CD4-positive, alpha-beta T cell (primary cell): ENCODE results near the gene ATP2B2. TPM values are rescaled to one million over a fixed set of nuclear protein-coding genes. Genes with fewer than 3 reads are reported as not detected.

Experiments
- ATAC-seq: fragments of 200-7000 bp; cut with Tn5 transposase; one replicate; pipeline ENCODE4 v1.10.0; 2022; ENCODE audit warnings: mild to moderate bottlenecking; ENCODE audit not compliant: poor library complexity
- CTCF ChIA-PET: fragments of 350-600 bp; sonication (Branson Sonifier 250); formaldehyde crosslinking; loops from one replicate; lab custom pipeline; 2021; ENCODE audit warnings: antibody characterized with exemption, inconsistent platforms; lab: Charles Lee
- POLR2A ChIA-PET: fragments of 350-600 bp; sonication (Branson Sonifier 250); formaldehyde crosslinking; loops from one replicate; lab custom pipeline; 2021; ENCODE audit warnings: antibody characterized with exemption, inconsistent platforms; lab: Charles Lee
- DNase-seq, 14 experiments: peaks; one replicate each; pipeline ENCODE4 v3.0.0-alpha.2; 2013 to 2020; ENCODE audit warnings: mixed read lengths in 2 of 14
- H3K27ac ChIP-seq, 2 donors: one replicate each; pipeline versions ENCODE4 v1.5.1 to v1.7.0; 2013; ENCODE audit warnings: low read length in 2 of 2, low read depth in 1 of 2, mild to moderate bottlenecking in 1 of 2
- H3K27me3 ChIP-seq, 2 experiments: 1 replicate in 1 of 2; 2 replicates in 1 of 2; pipeline versions ENCODE4 v1.6.1 to v1.7.0; 2013; ENCODE audit warnings: low read length in 2 of 2, control low read depth in 1 of 2, mild to moderate bottlenecking in 1 of 2, moderate library complexity in 1 of 2; ENCODE audit not compliant: insufficient read depth in 2 of 2, control insufficient read depth in 1 of 2
- H3K36me3 ChIP-seq: one replicate; pipeline ENCODE4 v1.6.1; 2013; ENCODE audit warnings: low read length, control low read depth; ENCODE audit not compliant: insufficient read depth
- H3K4me1 ChIP-seq: one replicate; pipeline ENCODE4 v1.6.1; 2013; ENCODE audit warnings: low read length, control low read depth; ENCODE audit not compliant: insufficient read depth
- H3K4me3 ChIP-seq: one replicate; pipeline ENCODE4 v1.5.1; 2013; ENCODE audit warnings: mild to moderate bottlenecking, low read length, moderate library complexity
- H3K9me3 ChIP-seq, 2 experiments: 1 replicate in 1 of 2; 2 replicates in 1 of 2; pipeline versions ENCODE4 v1.6.1 to v1.7.0; 2013; ENCODE audit warnings: low read length in 2 of 2, mild to moderate bottlenecking in 2 of 2, control low read depth in 1 of 2, moderate library complexity in 1 of 2; ENCODE audit not compliant: control insufficient read depth in 1 of 2, insufficient read depth in 1 of 2
- H3K27ac Mint-ChIP-seq: one replicate; pipeline ENCODE4 v1.8.0; 2020; ENCODE audit warnings: mixed read lengths
- H3K27me3 Mint-ChIP-seq: one replicate; pipeline ENCODE4 v1.8.0; 2021; ENCODE audit warnings: mixed read lengths
- H3K36me3 Mint-ChIP-seq: one replicate; pipeline ENCODE4 v1.8.0; 2021; ENCODE audit warnings: low read depth, mixed read lengths
- H3K4me1 Mint-ChIP-seq: one replicate; pipeline ENCODE4 v1.8.0; 2021; ENCODE audit warnings: low read depth, mixed read lengths
- H3K4me3 Mint-ChIP-seq: one replicate; pipeline ENCODE4 v1.8.0; 2020; ENCODE audit warnings: mild to moderate bottlenecking, mixed read lengths
- H3K9me3 Mint-ChIP-seq: one replicate; pipeline ENCODE4 v1.8.0; 2020; ENCODE audit warnings: mixed read lengths
- CTCF ChIP-seq: fragments of 200-600 bp; IDR thresholded peaks from one replicate; pipeline ENCODE4 v1.8.0; 2022; ENCODE audit warnings: antibody characterized with exemption, mild to moderate bottlenecking
- intact Hi-C, 2 experiments: fragments of 100-400 bp; cut with DNase I in 1 of 2; cut with micrococcal nuclease in 1 of 2; formaldehyde crosslinking; loops; one replicate each; pipeline versions ENCODE4 v1.15.1 to v1.9.0; 2023 to 2025; cut with DNase I, micrococcal nuclease
- total RNA-seq, 174 experiments: library from RNA in 2 of 174; stranded (reverse) in 2 of 174; gene quantifications; one replicate each; pipeline ENCODE4 v1.2.3 and lab custom pipeline; 2021 to 2026

Gene ATP2B2
- total RNA-seq, 2 experiments from 2014 or later, result not detected

DNA sequence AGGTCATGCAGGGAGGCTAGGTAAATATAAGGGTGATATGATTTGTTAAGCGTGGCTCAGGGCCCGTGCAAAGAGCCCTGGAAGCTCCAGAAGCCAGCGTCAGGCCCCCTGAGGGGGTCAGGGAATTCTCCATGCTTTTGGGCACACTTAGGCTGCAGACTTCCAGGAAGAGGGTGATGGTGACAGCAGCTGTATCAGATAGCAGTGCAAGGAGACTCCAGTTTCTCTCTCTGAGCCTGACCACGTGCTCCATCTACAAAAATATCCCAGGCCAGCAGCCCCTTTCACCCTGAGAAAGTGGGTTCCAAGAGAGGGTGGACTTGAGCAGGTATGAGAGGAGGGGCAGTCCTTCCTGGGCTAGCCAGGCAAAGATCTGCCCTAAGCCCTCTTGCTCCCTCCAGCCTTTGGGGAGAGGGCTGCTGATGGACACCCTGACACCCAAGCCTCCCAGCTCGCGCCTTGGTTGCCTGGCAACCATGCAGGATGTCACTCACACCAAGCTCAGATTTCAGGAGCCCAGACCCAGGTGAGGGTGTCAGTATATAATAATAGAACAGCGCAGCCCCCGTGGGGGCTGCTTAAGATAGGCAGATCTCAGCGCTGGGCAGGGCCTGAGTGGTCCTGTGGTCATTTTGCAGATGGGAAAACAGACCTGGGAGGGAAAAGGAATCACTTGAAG, 35.8 kb downstream of the ATP2B2 start:
- Mint-ChIP-seq H3K27me3 (peaks cover 36% of the 10 kb centered on the region), H3K36me3 (no peaks in the 10 kb centered on the region), H3K27ac (no peak overlapping the region), H3K4me3 (no peak overlapping the region), H3K4me1 (peaks cover 4% of the 10 kb centered on the region), H3K9me3 (no peaks in the 10 kb centered on the region)
- peaks cover 4% of the 10 kb centered on the region for H3K4me1 ChIP-seq
- DNase-seq (no peak), ATAC-seq (no peak)
- H3K36me3 ChIP-seq, result no peaks in the 10 kb centered on the region
- intact Hi-C loops, result no loop called here
- peaks cover 7 to 8% of the 10 kb centered on the region in 2 experiments for H3K27me3 ChIP-seq
- no peak overlapping the region for H3K27ac ChIP-seq
- ChIA-PET CTCF (no interaction called here), POLR2A (interaction anchor here (1.0 kb wide), 1 partner anchor 34 kb away, joined by 5 read pairs; no protein-coding TSS in a partner anchor)
- H3K4me3 ChIP-seq, result no peak overlapping the region
- no peak for TF ChIP-seq CTCF
- no peaks in the 10 kb centered on the region for H3K9me3 ChIP-seq

GRCh38 chr3:10468613-10469354, 36.6 kb downstream of the ATP2B2 start:
- ATAC-seq, result no peak
- peaks cover 36% of the 10 kb centered on the region for H3K27me3 Mint-ChIP-seq
- peaks cover 4% of the 10 kb centered on the region for H3K4me1 Mint-ChIP-seq
- ChIA-PET POLR2A (interaction anchor here (1.0 kb wide), 1 partner anchor 34 kb away, joined by 5 read pairs; no protein-coding TSS in a partner anchor), CTCF (no interaction called here)
- H3K4me3 Mint-ChIP-seq, result no peak overlapping the region
- no peak overlapping the region for H3K27ac Mint-ChIP-seq
- peaks cover 7 to 8% of the 10 kb centered on the region in 2 experiments for H3K27me3 ChIP-seq
- H3K9me3 Mint-ChIP-seq, result no peaks in the 10 kb centered on the region
- no peaks in the 10 kb centered on the region for H3K36me3 ChIP-seq
- H3K4me1 ChIP-seq, result peaks cover 4% of the 10 kb centered on the region
- TF ChIP-seq CTCF, result no peak
- no peak overlapping the region for H3K27ac ChIP-seq
- H3K36me3 Mint-ChIP-seq, result no peaks in the 10 kb centered on the region
- intact Hi-C loops, result no loop called here
- H3K4me3 ChIP-seq, result no peak overlapping the region
- DNase-seq, result no peak
- no peaks in the 10 kb centered on the region for H3K9me3 ChIP-seq

DNA sequence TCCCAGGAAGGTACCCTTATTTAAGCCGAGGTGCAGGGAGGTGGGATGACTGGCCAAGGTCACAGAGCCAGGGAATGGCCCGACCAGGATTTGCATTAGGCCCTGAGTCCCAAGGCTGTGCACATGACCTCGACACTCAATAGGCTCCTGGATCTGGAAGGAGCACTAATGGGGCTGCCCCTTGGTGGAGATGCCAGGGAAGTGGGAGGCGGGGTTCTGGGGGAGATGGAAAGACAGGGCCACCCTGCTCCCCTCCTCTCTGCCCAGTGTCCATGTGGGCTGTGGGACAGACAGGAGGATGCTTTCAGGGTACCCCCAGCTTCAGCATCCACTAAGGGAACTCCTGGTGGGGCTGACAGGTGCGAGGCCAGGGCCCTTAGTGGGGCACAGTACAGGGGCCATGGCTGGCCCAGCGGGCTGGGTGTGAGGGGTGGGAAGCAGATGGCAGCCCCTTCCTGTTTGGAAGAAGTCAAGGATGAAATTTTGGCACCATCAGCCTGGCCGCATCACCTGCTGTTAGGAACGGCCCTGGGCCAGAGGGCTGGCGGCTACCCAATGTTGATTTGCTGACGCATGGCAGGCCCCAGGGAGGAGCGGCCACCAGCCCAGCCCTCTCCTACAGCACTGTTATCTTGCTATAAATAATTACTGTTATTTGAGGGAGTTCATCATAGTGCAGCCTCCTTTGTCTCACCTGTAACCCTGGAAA, 37.3 kb downstream of the ATP2B2 start:
- CTCF ChIA-PET, result no interaction called here
- peaks cover 36% of the 10 kb centered on the region for H3K27me3 Mint-ChIP-seq

More for the DNA sequence above, 37.3 kb downstream of the ATP2B2 start:
- no peak overlapping the region for H3K27ac ChIP-seq
- peaks cover 4% of the 10 kb centered on the region for H3K4me1 ChIP-seq
- intact Hi-C loops, result no loop called here
- H3K27ac Mint-ChIP-seq, result no peak overlapping the region
- ATAC-seq, result no peak
- H3K9me3 Mint-ChIP-seq, result no peaks in the 10 kb centered on the region
- peaks cover 7 to 8% of the 10 kb centered on the region in 2 experiments for H3K27me3 ChIP-seq
- H3K4me1 Mint-ChIP-seq, result peaks cover 4% of the 10 kb centered on the region
- no peak overlapping the region for H3K4me3 ChIP-seq
- TF ChIP-seq CTCF, result no peak
- DNase-seq, result no peak
- no peaks in the 10 kb centered on the region for H3K9me3 ChIP-seq
- POLR2A ChIA-PET, result no interaction called here
- H3K4me3 Mint-ChIP-seq, result no peak overlapping the region
- no peaks in the 10 kb centered on the region for H3K36me3 Mint-ChIP-seq
- no peaks in the 10 kb centered on the region for H3K36me3 ChIP-seq
